Panc1 (cell line): ENCODE data around the gene ECI1.

Experiments
- CTCF ChIP-seq: fragments of 450-650 bp; IDR thresholded peaks from 2 replicates; pipeline ENCODE4 v1.5.1; 2017; ENCODE audit warnings: mild to moderate bottlenecking
- POLR2AphosphoS5 ChIP-seq: IDR thresholded peaks from 2 replicates; pipeline ENCODE4 v1.6.1; 2012; ENCODE audit warnings: mild to moderate bottlenecking, low read depth, low read length, moderate library complexity
- REST ChIP-seq, 2 experiments: IDR thresholded peaks; 2 replicates each; pipeline ENCODE4 v1.6.1; 2011 to 2012; ENCODE audit warnings: low read depth in 2 of 2, control low read depth in 1 of 2, low read length in 1 of 2, mild to moderate bottlenecking in 1 of 2, moderate library complexity in 1 of 2; ENCODE audit not compliant: insufficient read depth in 1 of 2
- SIN3A ChIP-seq: IDR thresholded peaks from 2 replicates; pipeline ENCODE4 v1.6.1; 2012; ENCODE audit warnings: low read depth, mild to moderate bottlenecking, low read length, moderate library complexity, borderline replicate concordance; ENCODE audit not compliant: insufficient read depth
- TCF7L2 ChIP-seq: IDR thresholded peaks from 2 replicates; pipeline ENCODE4 v1.6.1; 2011; ENCODE audit warnings: mild to moderate bottlenecking, low read depth, low read length, inconsistent platforms

GRCh38 chr16:2234813-2235170 lies 16.6 kb downstream of the ECI1 start:
- TF ChIP-seq CTCF (no peak), POLR2AphosphoS5 (no peak), REST (IDR thresholded peaks at IDR 0.05; ENCODE audit: insufficient read depth in 1 of 2, low read depth in 2 of 2, low read length in 1 of 2) (no peak), TCF7L2 (no peak), SIN3A (no peak)
